Activated CD4-positive, CD25-positive, alpha-beta regulatory T cell treated with anti-CD3 and anti-CD28 coated beads, Interleukin-2, amount 50 U/mL, for 24 hours (primary cell): ENCODE measurements around the gene CCDC88A.
"Not testable (repeated sequence)": the region's sequence is repeated elsewhere in the genome, so short reads cannot be mapped to it uniquely, and the experiment has no call there.

ENCODE experiments used
- ATAC-seq, 2 donors: fragments of 150-1000 bp; cut with Tn5 transposase; one replicate each; pipeline ENCODE4 v1.10.0; 2021; ENCODE audit warnings: mild to moderate bottlenecking in 1 of 2, moderate library complexity in 1 of 2

Gene CCDC88A

GRCh38 chr2:55420871-55421270 is 1.2 kb upstream of the CCDC88A start:
- no peak for ATAC-seq

DNA sequence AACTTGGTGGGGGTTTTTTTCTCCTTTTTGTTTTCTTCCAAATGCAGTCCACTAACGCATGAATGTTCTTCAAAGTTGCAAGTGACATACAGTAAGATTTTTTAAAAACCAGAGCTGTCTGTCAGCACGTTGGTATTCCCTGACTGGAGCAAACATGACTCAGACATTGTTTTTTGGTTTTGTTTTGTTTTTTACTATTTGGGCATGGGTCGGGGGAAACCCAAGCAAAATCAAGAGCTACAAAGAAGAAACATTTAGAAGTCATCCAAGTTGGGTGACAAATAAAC is 726 bp upstream of the CCDC88A start:
- no peak for ATAC-seq

DNA sequence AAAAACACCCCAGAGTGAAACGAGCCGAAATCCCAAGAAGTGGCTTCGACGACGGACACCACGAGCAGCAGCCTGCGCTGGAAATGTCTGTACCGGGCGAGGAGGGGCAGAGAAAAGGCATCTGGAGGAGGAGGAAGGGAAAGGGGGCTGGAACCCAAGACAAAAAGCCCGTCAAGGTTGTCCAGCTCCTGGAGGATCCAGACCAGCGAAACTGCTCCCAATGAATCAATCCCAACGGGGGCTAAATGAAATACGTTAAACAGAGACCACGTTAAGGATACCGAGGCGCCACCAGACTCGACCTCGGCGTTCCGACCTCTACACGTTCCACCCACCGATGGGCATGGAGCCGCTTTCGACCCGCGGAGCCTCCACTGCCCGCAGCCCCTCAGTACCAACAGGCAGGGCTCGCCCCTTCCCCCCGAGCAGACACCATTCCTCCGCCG is 400 bp downstream of the CCDC88A start:
- peak; percentile 24 to 42 for ATAC-seq

DNA sequence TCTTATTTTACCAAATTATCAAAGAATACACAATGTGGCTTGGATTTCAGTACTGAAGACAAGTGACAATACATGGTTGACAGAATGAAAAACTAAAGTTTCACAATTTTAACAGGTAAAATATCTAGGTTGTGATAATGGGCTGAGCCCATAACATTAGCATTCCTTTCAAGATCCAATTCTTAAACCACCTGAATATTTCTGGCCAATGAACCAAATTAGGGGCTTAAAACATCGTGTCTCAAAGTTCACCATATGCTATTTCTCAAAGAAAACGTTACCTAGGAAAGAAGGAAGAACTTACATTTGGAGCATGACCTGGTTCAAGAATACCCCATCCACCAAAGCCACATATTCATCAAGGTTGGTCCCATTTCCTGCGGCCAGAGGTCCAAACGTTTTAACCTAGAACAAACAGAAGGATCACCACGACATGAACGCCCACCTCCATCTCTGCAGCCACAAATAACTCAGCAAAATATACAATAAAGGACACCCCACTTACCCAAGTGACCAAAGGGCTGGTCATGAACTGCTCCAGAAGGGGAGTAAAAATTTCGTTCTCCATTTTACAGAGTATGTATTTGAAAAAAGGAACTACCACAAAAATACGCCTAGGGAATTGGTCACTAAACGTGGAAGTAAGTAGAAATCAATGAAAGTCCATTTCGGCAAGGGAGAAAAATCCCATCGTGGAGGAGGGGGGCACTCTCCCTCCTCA is 984 bp downstream of the CCDC88A start:
- no peak for ATAC-seq

GRCh38 chr2:55418072-55418471 is 1.6 kb downstream of the CCDC88A start:
- ATAC-seq: no peak

DNA sequence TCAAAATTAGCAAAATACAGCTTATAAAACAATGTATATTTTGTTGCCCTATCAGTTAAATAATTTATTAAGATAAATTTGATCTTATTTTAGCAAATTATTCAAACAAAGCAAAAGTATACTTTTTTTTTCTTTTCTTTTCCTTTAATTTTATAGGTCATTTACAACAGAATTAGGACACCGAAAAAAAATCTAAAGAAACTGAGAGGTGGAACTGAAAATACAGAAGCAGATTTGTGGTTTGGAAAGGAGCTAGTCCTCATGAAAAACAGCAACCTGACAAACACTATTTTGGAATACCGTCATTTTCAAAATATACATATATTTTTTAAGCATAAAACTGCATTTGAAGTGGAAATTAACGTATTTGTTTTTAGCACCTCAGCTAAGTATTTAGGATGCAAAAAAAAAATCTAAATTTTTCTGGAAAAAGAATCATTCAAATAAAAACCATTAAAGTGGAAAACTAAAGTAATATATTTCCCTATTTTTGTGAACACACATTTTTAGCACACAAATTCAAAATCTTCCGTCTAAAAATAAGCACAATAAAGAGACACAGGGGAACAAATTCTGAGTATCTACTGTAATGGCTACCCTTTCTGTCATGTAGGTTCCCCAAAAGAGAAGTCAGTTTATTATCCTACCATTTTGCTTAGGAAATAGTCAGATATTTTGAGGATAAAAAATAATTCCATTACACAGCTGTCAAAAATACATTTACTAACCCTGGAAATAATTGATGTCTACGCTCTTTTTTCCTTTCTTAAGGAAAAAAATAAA is 2.7 kb downstream of the CCDC88A start:
- ATAC-seq: no peak

- ATAC-seq: no peak
Observed at GRCh38 chr2:55415300-55415699, 4.4 kb downstream of the CCDC88A start.

GRCh38 chr2:55408918-55409868 is 10.5 kb downstream of the CCDC88A start:
- no peak for ATAC-seq

DNA sequence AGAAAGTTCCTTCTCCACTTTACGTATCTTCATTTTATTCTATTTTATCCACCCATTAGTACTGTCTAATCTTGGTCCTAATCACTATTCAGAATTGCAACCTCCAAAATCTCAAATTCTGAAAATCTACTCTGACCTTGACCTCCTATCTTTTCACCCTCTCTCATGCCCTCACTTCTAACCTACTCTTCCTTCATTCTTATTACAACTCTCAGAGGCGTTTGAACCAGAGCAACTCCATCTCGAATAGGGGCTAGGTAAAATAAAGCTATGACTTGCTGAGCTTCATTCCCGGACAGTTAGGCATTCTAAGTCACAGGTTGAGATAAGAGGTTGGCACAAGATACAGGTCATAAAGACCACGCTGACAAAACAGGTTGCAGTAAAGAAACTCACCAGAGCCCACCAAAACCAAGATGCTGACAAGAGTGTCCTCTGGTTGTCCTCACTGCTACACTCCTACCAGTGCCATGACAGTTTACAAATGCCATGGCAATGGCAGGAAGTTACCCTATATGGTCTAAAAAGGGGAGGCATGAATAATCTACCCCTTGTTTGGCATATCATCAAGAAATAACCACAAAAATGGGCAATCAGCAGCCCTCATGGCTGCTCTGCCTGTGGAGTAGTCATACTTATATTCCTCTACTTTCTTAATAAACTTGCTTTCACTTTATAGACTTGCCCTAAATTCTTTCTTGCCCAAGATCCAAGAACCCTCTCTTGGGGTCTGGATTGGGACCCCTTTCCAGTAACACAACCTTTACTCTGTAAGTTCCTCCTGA is 11.4 kb downstream of the CCDC88A start:
- no peak for ATAC-seq

GRCh38 chr2:55405116-55405515 is 14.5 kb downstream of the CCDC88A start:
- ATAC-seq: no peak

DNA sequence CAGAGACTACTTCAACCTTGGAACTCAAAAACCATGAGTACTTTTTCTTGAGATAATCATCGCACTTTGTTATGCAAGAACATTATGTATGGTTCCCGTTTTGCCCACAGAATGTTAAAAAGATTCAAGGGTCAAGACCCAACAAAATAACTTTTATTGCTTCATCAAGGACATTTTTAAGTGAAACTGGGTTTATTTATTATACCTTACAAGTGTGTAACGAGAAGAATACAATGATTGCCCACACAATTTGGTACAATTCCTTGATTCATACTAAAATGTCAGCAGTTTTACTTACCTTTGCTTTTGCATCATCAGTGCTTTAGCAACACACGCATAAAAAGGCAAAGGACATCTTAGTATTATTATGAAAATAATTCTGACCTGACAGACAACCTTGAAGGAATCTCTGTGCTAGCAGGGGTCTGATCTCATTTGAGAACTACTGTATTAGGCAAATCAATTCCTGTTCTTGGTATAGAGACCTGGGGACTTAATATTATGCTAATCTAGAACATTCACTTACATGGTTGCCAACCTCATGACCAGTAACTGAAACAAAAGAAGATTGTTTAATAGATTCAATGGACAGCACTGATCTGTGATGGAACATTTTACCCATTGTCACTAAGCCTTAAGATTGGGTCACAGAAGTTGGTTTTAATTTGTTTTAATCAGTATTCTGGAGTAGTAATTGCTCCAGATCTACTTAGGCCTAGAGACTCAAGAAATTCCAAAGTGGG is 16.2 kb downstream of the CCDC88A start:
- ATAC-seq: no peak

DNA sequence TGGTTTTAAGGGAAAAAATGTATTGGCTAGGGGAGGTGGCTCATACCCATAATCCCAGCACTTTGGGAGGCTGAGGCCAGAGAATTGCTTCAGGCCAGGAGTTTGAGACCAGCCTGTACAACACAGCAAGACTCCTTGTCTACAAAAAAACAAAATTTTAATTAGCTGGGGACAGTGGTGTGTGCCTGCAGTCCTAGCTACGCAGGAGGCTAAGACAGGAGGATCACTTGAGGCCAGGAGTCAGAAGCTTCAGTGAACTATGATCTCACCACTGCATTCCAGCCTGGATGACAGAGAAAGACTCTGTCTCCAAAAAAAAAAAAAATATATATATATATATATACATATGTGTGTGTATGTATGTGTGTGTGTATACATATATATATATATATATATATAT is 18.5 kb downstream of the CCDC88A start:
- no peak for ATAC-seq

GRCh38 chr2:55400332-55400731 is 19.3 kb downstream of the CCDC88A start:
- no peak for ATAC-seq

GRCh38 chr2:55399815-55400214 is 19.8 kb downstream of the CCDC88A start:
- no peak for ATAC-seq

- ATAC-seq: no peak
Observed at GRCh38 chr2:55395724-55396605, 23.7 kb downstream of the CCDC88A start.

- no peak for ATAC-seq
Observed at GRCh38 chr2:55391615-55392242, 27.9 kb downstream of the CCDC88A start.

DNA sequence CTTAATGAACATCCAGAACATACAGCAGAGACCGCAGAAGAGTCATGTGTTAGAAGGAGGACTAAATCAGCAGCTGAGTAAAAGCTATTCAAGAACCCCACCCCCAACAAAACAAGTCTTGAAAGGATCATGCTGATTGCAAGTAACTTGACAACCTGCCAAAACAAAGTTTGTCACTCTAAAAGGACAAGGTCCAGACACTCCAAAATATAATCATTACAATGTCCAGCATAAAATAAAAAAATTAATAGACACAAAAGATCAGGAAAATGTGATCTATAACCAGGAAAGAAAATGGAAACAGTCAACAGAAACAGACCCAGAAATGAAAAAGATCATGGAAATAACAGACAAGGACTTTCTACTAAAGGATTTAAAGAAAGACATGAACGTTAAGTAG is 28.5 kb downstream of the CCDC88A start:
- no peak for ATAC-seq

GRCh38 chr2:55385516-55385915 is 34.1 kb downstream of the CCDC88A start:
- ATAC-seq: not testable (repeated sequence)

GRCh38 chr2:55384786-55385185 is 34.9 kb downstream of the CCDC88A start:
- ATAC-seq: no peak

- no peak for ATAC-seq
Observed at GRCh38 chr2:55371376-55371775, 48.3 kb downstream of the CCDC88A start.
